Colonic mucosa (tissue), 4 donors: ENCODE results near the gene PGM3. TPM values are rescaled to one million over a fixed set of nuclear protein-coding genes. Genes with fewer than 3 reads are reported as not detected.

Experiments used
- DNase-seq: peaks from one replicate; pipeline ENCODE4 v3.0.0-alpha.2; 2020
- H3K27ac ChIP-seq: fragments of 200-600 bp; one replicate; pipeline ENCODE4 v1.8.0; 2021
- H3K27me3 ChIP-seq: fragments of 200-600 bp; one replicate; pipeline ENCODE4 v1.8.0; 2021
- H3K36me3 ChIP-seq: fragments of 200-600 bp; one replicate; pipeline ENCODE4 v1.8.0; 2021
- H3K4me1 ChIP-seq: fragments of 200-600 bp; one replicate; pipeline ENCODE4 v1.8.0; 2021; ENCODE audit warnings: mild to moderate bottlenecking
- H3K4me3 ChIP-seq: fragments of 200-600 bp; one replicate; pipeline ENCODE4 v1.8.0; 2021
- H3K9ac ChIP-seq, 2 donors: one replicate each; pipeline ENCODE4 v1.7.0; 2013; ENCODE audit warnings: control low read depth in 2 of 2, low read depth in 2 of 2, low read length in 2 of 2
- H3K9me3 ChIP-seq: fragments of 200-600 bp; one replicate; pipeline ENCODE4 v1.8.0; 2021
- intact Hi-C: fragments of 100-400 bp; cut with DNase I; formaldehyde crosslinking; loops from one replicate; pipeline ENCODE4 v1.14.1; 2022
- total RNA-seq, 2 donors: library from RNA; stranded (reverse); fragmentation: NEBNext Ultra II Directional in 1 of 2; extraction: Animal tissue kit (Norgen Biotek cat#: 25700) in 1 of 2; gene quantifications; one replicate each; pipeline ENCODE4 v1.2.1, GENCODE V29; 2021
- TF ChIP-seq, protein P1 (sequence below): fragments of 200-600 bp; IDR thresholded peaks from one replicate; pipeline ENCODE4 v1.8.0; 2022; ENCODE audit warnings: antibody characterized with exemption, mild to moderate bottlenecking
- donor health status: healthy.
- donor health status: DM: no; HTN: no; CAD: no.
- donor health status: DM: no; HTN: no; CAD: no.

PGM3 gene
- total RNA-seq, 2 donors from 2014 or later, result 52.8 to 57.0 TPM

DNA sequence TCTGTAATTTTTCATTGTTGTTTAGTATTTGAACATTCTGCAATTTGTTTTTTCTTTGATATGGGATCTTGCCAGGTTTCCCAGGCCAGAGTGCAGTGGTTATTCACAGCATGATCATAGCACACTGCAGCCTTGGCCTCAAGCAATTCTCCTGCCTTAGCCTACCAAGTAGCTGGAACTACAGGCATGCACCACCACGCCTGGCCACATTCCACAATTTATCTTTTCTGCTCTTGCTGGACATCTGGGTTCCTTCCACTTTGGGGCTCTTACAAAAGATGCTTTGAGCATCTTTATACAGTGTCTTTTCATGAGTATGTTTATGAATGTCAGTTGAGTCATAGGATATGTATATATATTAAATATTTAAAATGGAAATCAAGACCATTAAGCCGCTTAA lies 42.0 kb downstream of the PGM3 start:
- TF ChIP-seq, protein P1, sequence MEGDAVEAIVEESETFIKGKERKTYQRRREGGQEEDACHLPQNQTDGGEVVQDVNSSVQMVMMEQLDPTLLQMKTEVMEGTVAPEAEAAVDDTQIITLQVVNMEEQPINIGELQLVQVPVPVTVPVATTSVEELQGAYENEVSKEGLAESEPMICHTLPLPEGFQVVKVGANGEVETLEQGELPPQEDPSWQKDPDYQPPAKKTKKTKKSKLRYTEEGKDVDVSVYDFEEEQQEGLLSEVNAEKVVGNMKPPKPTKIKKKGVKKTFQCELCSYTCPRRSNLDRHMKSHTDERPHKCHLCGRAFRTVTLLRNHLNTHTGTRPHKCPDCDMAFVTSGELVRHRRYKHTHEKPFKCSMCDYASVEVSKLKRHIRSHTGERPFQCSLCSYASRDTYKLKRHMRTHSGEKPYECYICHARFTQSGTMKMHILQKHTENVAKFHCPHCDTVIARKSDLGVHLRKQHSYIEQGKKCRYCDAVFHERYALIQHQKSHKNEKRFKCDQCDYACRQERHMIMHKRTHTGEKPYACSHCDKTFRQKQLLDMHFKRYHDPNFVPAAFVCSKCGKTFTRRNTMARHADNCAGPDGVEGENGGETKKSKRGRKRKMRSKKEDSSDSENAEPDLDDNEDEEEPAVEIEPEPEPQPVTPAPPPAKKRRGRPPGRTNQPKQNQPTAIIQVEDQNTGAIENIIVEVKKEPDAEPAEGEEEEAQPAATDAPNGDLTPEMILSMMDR, result no peak
- Histone ChIP-seq H3K27me3 (no peaks in the 10 kb centered on the region), H3K4me3 (no peak overlapping the region), H3K9ac (no peak overlapping the region), H3K9me3 (no peaks in the 10 kb centered on the region), H3K27ac (no peak overlapping the region), H3K36me3 (no peaks in the 10 kb centered on the region), H3K4me1 (no peaks in the 10 kb centered on the region)
- intact Hi-C loops, result no loop called here
- DNase-seq, result no peak

DNA sequence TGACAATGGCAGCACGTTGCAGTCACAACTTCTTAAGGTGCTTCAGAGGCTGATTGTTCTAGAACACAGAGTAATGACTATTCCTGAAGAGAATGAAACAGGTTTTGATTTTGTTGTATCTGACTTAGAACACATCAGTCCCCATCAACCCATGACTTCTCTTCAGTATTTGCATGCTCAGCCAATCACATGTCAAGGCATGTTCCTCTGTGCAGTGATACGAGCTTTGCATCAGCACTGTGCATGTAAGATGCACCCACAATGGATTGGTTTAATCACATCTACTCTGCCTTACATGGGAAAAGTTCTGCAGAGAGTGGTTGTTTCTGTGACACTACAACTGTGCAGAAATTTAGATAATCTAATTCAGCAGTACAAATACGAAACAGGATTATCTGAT lies 54.3 kb downstream of the PGM3 start:
- TF ChIP-seq, protein P1, result no peak
- H3K4me3 ChIP-seq, result no peak overlapping the region
- no peaks in the 10 kb centered on the region for H3K4me1 ChIP-seq
- no peak for DNase-seq
- H3K9me3 ChIP-seq, result no peaks in the 10 kb centered on the region
- no peak overlapping the region for H3K27ac ChIP-seq
- H3K36me3 ChIP-seq, result peaks cover 13% of the 10 kb centered on the region
- H3K9ac ChIP-seq, result no peak overlapping the region
- intact Hi-C loops, result no loop called here
- H3K27me3 ChIP-seq, result no peaks in the 10 kb centered on the region

DNA sequence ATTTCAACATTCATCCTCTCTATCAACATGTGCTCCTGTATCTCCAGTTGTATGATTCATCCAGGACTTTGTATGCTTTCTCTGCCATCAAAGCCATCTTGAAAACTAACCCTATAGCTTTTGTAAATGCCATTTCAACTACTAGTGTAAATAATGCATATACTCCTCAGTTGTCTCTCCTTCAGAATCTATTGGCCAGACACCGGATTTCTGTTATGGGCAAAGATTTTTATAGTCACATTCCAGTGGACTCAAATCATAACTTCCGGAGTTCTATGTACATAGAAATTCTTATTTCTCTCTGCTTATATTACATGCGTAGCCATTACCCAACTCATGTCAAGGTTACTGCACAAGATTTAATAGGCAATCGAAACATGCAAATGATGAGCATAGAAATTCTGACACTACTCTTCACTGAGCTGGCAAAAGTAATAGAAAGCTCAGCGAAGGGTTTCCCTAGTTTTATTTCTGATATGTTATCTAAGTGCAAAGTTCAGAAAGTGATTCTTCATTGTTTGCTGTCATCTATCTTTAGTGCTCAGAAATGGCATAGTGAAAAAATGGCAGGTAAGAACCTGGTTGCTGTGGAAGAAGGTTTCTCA lies 54.8 kb downstream of the PGM3 start:
- no peaks in the 10 kb centered on the region for H3K4me1 ChIP-seq
- H3K4me3 ChIP-seq, result no peak overlapping the region
- no peaks in the 10 kb centered on the region for H3K9me3 ChIP-seq
- DNase-seq, result no peak
- no peak overlapping the region for H3K9ac ChIP-seq
- no peaks in the 10 kb centered on the region for H3K27me3 ChIP-seq
- H3K27ac ChIP-seq, result no peak overlapping the region
- intact Hi-C loops, result no loop called here
- peaks cover 13% of the 10 kb centered on the region for H3K36me3 ChIP-seq
- TF ChIP-seq, protein P1, result no peak

DNA sequence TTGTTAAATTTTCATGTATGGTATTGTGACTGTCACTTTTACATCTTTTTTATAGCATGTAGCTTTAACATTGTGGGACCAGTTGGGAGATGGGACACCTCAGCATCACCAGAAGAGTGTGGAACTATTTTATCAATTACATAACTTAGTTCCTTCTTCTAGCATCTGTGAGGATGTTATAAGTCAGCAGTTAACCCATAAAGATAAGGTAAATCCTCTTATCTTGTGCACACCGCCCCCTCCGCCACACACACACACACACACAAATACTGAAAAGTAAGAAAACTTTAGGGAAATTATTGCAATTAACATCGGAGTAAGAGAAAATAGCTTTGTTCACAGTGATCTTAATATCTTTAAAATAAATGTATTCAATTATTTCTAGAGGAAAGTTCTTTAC lies 60.9 kb downstream of the PGM3 start:
- H3K9ac ChIP-seq, result no peak overlapping the region
- H3K36me3 ChIP-seq, result peaks cover 22% of the 10 kb centered on the region
- H3K4me3 ChIP-seq, result no peak overlapping the region
- no peaks in the 10 kb centered on the region for H3K4me1 ChIP-seq
- intact Hi-C loops, result no loop called here
- no peaks in the 10 kb centered on the region for H3K27me3 ChIP-seq
- H3K9me3 ChIP-seq, result no peaks in the 10 kb centered on the region
- DNase-seq, result no peak
- H3K27ac ChIP-seq, result no peak overlapping the region
- TF ChIP-seq, protein P1, result no peak

DNA sequence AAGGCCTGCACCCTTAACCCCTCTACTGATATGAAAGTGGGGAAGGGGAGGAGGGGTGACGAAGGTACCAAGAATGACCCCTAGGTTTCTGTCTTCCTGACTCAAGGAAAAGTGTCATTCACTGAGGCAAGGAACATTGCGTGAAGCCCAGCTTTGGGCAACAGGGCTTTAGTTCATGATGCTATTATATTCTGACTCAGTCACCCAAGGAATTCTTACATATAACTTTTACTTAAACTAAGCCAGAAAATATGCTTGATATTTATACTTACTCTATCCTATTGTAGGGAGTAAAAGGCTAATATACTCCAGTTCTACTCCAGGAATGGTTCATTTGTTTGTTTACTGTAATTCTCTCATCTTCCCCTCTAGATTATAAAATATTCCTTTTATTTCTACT lies 65.1 kb downstream of the PGM3 start:
- Histone ChIP-seq H3K4me3 (no peak overlapping the region), H3K27ac (no peak overlapping the region), H3K27me3 (no peaks in the 10 kb centered on the region), H3K9me3 (no peaks in the 10 kb centered on the region), H3K4me1 (no peaks in the 10 kb centered on the region), H3K36me3 (peaks cover 9% of the 10 kb centered on the region), H3K9ac (no peak overlapping the region)
- intact Hi-C loops, result no loop called here
- TF ChIP-seq, protein P1, result no peak
- DNase-seq, result no peak
